ENCODE data around the gene WDR86.

The WDR86 gene

DNA sequence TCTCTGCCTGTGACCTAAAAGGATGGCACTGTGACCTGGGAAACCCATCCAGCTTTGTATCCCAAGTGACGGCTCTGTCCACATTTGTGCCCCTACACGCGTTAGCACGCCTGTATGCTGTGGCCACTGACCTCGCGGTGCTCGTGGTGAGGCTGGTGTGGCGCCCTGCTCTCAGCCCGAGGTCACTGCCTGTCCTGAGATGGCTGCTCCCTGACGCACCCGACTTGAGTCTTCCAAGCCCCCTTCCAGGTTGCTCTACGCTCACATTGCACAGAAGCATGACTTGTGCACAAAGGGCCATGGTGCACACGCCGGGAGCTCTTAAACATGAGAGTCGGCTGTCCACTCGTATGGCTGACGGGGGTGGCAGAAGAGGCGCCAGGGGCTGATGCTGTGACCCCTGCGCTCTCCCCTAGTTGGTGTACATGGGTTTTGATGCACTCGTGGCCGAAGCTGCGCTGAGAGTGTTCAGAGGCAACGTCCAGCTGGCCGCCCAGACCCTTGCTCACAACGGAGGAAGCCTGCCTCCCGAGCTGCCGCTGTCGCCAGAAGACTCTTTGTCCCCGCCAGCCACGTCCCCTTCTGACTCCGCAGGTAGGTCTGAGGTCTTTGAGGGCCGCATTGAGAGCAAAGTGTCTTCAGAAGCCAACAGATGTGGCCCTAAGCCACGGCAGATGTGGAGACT is 33.5 kb downstream of the WDR86 start:
- DNase-seq = no peak

GRCh38 chr7:151375530-151376217 is 34.2 kb downstream of the WDR86 start:
- no peak for DNase-seq

- DNase-seq = no peak
Observed at GRCh38 chr7:151374726-151375125, 35.1 kb downstream of the WDR86 start.

GRCh38 chr7:151374139-151374538 is 35.7 kb downstream of the WDR86 start:
- no peak for DNase-seq

- DNase-seq = no peak
Observed at GRCh38 chr7:151373599-151373998, 36.2 kb downstream of the WDR86 start.

- DNase-seq = no peak
Observed at GRCh38 chr7:151372612-151373265, 37.1 kb downstream of the WDR86 start.

GRCh38 chr7:151371266-151371665 is 38.6 kb downstream of the WDR86 start:
- DNase-seq = no peak

- DNase-seq = peak; percentile 66
Observed at GRCh38 chr7:151368136-151368571, 41.7 kb downstream of the WDR86 start.

DNA sequence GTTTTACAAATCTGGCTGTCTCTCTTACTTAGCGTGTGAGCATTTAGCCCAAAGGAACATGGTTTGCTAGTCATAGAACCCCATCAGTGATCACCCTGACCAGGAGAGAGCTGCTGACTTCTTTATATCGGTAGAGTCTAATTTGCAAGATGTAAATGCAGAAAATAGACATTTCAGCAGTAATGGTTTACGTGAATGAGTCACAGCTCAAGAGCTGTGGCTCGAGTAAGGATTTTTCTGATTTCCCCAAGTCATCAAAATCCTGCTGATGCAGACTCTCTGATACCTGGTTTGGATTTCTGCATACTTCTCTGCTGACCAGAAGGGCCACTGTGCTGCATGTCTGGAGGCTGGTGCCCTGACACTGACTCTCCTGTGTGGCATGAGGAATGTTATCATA is 42.6 kb downstream of the WDR86 start:
- DNase-seq = no peak

- DNase-seq = no peak
Observed at GRCh38 chr7:151366880-151367222, 43.0 kb downstream of the WDR86 start.

GRCh38 chr7:151366166-151366879 is 43.5 kb downstream of the WDR86 start:
- DNase-seq = no peak

GRCh38 chr7:151363182-151363581 is 46.7 kb downstream of the WDR86 start:
- no peak for DNase-seq

GRCh38 chr7:151361193-151361959 is 48.5 kb downstream of the WDR86 start:
- DNase-seq = no peak

DNA sequence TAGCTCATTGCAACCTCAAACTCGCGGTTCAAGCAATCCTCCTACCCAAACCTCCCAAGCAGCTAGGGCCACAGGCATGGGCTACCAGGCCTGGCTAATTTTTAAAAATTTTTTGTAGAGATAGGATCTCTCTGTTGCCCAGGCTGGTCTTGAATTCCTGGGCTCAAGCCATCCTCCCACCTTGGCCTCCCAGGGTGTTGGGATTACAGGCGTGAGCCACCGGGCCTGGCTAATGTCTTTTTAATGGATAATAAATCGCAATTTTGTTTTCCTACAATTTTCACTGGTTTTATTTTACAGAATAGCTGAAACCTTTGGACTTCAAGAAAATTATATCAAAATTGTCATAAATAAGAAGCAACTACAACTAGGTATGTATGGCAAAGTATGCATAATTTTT is 57.3 kb downstream of the WDR86 start:
- DNase-seq = no peak

DNA sequence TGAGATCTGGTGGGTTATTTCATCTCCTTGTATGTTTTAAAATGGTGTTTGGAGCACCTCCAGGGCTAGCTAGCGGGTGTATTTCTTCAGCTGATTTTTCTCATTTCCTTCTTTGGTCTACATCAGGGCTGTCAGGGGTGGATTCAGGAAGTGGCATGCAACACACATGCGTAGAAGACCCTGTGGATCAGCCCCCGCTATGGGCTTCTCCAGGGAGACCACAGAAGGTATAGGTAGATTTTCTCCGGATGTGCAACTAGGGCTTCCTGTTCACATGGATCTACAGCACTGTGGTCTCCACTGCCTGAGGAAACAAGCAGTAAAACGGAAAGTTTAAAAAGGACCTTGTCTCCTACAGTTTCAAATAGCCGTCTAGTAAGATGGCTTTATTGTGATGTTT is 57.9 kb downstream of the WDR86 start:
- no peak for DNase-seq

DNA sequence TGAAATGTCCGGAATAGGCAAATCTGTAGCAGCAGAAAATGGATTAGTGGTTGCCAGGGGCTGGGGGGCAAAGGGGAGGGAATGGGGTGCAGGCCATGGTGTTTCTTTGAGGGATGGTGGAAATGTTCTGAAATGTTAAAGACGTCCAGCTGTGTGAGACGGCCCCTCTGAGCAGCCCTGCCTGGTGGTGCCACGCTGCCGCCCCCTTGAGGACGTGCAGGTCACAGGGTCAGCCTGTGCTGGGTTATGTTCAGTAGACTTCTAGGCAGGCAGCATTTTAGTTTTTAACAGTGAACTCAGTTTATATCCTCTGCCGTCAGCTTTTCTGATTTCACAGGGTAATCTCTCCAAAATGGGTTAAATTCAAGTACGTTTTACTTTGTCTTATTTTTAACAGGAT is 58.8 kb downstream of the WDR86 start:
- no peak for DNase-seq

GRCh38 chr7:151349507-151349853 is 60.4 kb downstream of the WDR86 start:
- DNase-seq = no peak

DNA sequence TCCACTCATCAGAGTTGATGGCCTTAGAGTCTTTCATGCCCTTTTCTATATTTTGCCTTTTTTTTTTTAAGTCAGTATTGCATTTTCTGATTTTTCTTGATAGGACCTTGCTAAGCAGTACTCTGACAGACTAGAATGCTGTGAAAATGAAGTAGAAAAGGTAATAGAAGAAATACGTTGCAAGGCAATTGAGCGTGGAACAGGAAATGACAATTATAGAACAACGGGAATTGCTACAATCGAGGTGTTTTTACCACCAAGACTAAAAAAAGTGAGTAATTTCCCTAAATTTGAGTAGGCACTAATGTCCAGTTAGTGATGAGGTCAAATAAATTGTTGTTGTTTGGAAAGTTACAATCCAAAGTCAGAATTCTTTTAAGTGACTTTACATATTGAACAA is 60.9 kb downstream of the WDR86 start:
- DNase-seq = no peak

GRCh38 chr7:151347200-151347599 is 62.6 kb downstream of the WDR86 start:
- DNase-seq = no peak

DNA sequence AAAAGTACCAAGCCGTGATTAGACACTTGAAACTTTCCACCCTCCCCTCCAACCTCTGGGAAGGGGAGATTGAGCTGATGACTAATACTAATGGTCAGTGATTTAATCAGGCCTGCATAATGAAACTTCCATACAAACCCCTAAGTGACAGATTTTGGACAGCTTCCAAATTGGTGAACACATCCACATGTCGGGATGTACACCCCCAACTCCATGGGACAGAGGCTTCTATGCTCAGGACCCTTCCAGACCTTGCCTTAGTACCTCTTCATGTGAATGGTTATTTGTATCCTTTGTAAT is 63.4 kb downstream of the WDR86 start:
- no peak for DNase-seq

DNA sequence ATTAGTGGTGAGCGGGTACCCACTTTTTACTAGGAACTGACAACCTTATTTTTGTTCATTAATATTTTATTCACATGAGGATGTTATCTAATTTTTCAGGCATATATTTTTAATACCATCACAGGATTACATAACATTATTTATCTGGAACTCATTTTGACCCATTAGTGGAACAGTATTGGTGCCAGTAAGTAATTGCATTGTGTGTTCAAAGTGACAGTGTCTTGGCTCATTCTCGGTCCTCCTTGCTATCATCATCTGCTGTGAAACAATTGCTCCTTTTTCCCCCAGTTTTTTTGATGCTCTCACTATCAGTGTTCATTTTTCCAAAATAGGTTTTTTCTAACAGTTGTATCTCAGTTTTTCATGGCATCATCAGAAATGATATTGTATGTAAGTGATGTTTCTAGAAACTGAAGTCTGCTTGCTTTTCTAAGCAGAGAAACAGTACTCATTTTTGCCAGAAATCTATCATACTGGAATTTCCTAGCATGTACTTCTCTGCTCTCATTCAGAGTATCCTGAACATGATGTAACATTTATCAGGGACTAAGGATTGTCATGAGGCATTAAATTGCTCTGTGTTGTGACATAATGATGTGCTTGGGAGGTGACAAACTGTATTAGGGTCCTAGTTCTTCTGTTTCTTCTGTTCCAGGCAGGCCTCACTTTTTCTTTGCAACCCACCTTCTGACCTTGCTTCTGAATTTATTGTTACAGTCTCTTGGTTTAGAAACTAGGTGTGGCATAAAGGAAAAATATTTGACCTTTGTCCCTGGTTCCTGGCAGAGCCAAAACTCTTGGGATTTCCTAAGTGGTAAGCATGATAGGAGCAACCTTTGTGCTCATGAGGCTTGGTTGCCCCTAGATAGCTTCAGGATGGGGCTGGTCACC is 64.0 kb downstream of the WDR86 start:
- no peak for DNase-seq

DNA sequence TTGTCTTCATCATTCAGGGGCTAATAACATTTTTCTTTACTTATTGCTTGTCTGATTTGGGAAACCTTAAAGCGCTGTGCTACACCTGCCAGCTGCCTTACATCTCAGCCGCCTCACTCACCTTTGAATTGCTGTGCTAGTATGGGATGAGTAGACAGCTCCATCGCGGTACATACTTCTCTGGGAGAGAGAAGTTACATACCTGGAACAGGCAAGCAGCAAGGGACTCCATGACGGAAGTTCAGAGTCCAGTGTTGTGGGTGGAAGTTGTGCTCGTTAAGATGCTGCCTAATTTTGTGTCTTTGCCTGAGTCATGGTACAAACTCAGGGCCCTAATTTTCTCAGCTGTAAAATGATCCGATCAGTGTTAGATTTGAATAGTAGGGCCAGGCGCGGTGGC is 66.3 kb downstream of the WDR86 start:
- DNase-seq = no peak
